ENCODE data around the gene LCE3A. TPM values are rescaled to one million over a fixed set of nuclear protein-coding genes. Genes with fewer than 3 reads are reported as not detected.
A peak's percentile ranks its signal among the peaks of the same experiment; 100 is the strongest.

Gene LCE3A
- total RNA-seq, 1 donor: not detected

- no peak overlapping the region for H3K4me3 ChIP-seq (ENCODE audit: low read depth, low read length)
- peak; percentile 37 for DNase-seq (ENCODE audit: low read depth)
- peak; percentile 63 for TF ChIP-seq CTCF (IDR thresholded peaks at IDR 0.05; ENCODE audit: insufficient read depth, low read depth, low read length)
Measured at GRCh38 chr1:152654110-152654509, 31.2 kb upstream of the LCE3A start.

- DNase-seq (ENCODE audit: low read depth): no peak
- H3K4me3 ChIP-seq (ENCODE audit: low read depth, low read length): no peak overlapping the region
- TF ChIP-seq CTCF (IDR thresholded peaks at IDR 0.05; ENCODE audit: insufficient read depth, low read depth, low read length): no peak
Measured at GRCh38 chr1:152646656-152647055, 23.8 kb upstream of the LCE3A start.

- no peak overlapping the region for H3K4me3 ChIP-seq (ENCODE audit: low read depth, low read length)
- no peak for DNase-seq (ENCODE audit: low read depth)
- TF ChIP-seq CTCF (IDR thresholded peaks at IDR 0.05; ENCODE audit: insufficient read depth, low read depth, low read length): no peak
Measured at GRCh38 chr1:152645146-152645545, 22.2 kb upstream of the LCE3A start.

GRCh38 chr1:152643945-152644344, 21.0 kb upstream of the LCE3A start:
- TF ChIP-seq CTCF (IDR thresholded peaks at IDR 0.05; ENCODE audit: insufficient read depth, low read depth, low read length): no peak
- H3K4me3 ChIP-seq (ENCODE audit: low read depth, low read length): no peak overlapping the region
- DNase-seq (ENCODE audit: low read depth): no peak

- no peak for DNase-seq (ENCODE audit: low read depth)
- no peak overlapping the region for H3K4me3 ChIP-seq (ENCODE audit: low read depth, low read length)
- TF ChIP-seq CTCF (IDR thresholded peaks at IDR 0.05; ENCODE audit: insufficient read depth, low read depth, low read length): no peak
Measured at GRCh38 chr1:152640351-152640750, 17.4 kb upstream of the LCE3A start.

GRCh38 chr1:152630596-152630995, 7.7 kb upstream of the LCE3A start:
- no peak overlapping the region for H3K4me3 ChIP-seq (ENCODE audit: low read depth, low read length)
- no peak for DNase-seq (ENCODE audit: low read depth)
- TF ChIP-seq CTCF (IDR thresholded peaks at IDR 0.05; ENCODE audit: insufficient read depth, low read depth, low read length): no peak

GRCh38 chr1:152626744-152627143, 3.8 kb upstream of the LCE3A start:
- TF ChIP-seq CTCF (IDR thresholded peaks at IDR 0.05; ENCODE audit: insufficient read depth, low read depth, low read length): no peak
- DNase-seq (ENCODE audit: low read depth): no peak
- H3K4me3 ChIP-seq (ENCODE audit: low read depth, low read length): no peak overlapping the region
